Measurements from ENCODE around the gene PLK5. TPM values are rescaled to one million over a fixed set of nuclear protein-coding genes. Genes with fewer than 3 reads are reported as not detected.
A peak's percentile ranks its signal among the peaks of the same experiment; 100 is the strongest.

PLK5 gene
- total RNA-seq, 1 experiment from 2014 or later = 0.57 TPM

DNA sequence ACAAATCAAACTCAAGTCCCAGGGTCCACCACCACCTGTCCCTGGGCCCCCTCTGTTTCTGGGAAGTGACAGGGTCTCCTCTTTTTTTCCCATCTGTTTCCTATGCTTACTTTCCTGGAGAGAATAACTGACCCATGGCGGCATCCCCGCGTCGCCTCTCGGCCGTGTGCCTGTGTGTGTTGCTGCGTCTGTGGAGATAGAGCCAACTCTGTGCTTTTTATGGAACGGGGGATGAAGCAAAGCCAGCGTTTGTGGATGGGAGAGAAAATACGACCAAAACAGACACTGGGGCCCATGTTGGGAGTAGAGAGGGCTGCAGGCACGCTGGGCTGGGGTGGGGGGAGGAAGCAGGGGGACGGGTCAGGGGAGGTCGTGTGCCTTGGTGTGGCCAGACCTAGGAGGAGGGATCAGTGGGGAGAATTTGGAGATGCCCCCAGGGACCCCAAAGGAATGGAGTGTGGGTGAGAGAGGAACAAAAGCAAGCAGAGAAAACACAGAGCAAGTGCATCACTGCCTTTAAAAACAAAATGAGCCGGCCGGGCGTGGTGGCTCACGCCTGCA is 16.6 kb downstream of the PLK5 start:
- peak overlapping the region; percentile 9 to 39; a peak in 3 of 5 replicates for H3K4me3 Mint-ChIP-seq
- no peaks in the 10 kb centered on the region for H3K9me3 ChIP-seq (ENCODE audit: control insufficient read depth, low read depth, low read length)
- no peak overlapping the region for H3K14ac ChIP-seq (ENCODE audit: insufficient read depth, low read length)
- no peak overlapping the region for H3K18ac ChIP-seq (ENCODE audit: insufficient read length, low read depth, low read length)
- no peak overlapping the region for H3T11ph ChIP-seq (ENCODE audit: low read length)
- H3K4me2 ChIP-seq (ENCODE audit: insufficient read depth, insufficient read length, low read length) = peak overlapping the region; percentile 15
- H3K27ac Mint-ChIP-seq = peak overlapping the region in 1 of 3 experiments; percentile 10; a peak in 1 of 7 replicates
- H2BK15ac ChIP-seq (ENCODE audit: low read depth, low read length) = no peak overlapping the region
- no peaks in the 10 kb centered on the region for H3K9me3 Mint-ChIP-seq
- H2BK20ac ChIP-seq (ENCODE audit: low read depth, low read length, poor library complexity, severe bottlenecking) = no peak overlapping the region
- DNase-seq = no peak
- no peak overlapping the region for H3K27ac ChIP-seq (ENCODE audit: insufficient read length, low read depth, low read length)
- TF ChIP-seq, protein P1, sequence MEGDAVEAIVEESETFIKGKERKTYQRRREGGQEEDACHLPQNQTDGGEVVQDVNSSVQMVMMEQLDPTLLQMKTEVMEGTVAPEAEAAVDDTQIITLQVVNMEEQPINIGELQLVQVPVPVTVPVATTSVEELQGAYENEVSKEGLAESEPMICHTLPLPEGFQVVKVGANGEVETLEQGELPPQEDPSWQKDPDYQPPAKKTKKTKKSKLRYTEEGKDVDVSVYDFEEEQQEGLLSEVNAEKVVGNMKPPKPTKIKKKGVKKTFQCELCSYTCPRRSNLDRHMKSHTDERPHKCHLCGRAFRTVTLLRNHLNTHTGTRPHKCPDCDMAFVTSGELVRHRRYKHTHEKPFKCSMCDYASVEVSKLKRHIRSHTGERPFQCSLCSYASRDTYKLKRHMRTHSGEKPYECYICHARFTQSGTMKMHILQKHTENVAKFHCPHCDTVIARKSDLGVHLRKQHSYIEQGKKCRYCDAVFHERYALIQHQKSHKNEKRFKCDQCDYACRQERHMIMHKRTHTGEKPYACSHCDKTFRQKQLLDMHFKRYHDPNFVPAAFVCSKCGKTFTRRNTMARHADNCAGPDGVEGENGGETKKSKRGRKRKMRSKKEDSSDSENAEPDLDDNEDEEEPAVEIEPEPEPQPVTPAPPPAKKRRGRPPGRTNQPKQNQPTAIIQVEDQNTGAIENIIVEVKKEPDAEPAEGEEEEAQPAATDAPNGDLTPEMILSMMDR (conservative IDR thresholded peaks at IDR 0.05) = no peak
- no peak overlapping the region for H4K91ac ChIP-seq (ENCODE audit: insufficient read length, low read depth, low read length)
- no peak overlapping the region for H4K5ac ChIP-seq (ENCODE audit: insufficient read length, low read depth, low read length)
- H3K9ac ChIP-seq (ENCODE audit: extremely low read depth, insufficient read length, low read length) = no peak overlapping the region
- H3K79me2 ChIP-seq (ENCODE audit: insufficient read depth, low read length) = no peaks in the 10 kb centered on the region
- no peak overlapping the region for H2BK5ac ChIP-seq (ENCODE audit: insufficient read length, low read length)
- WGBS (ENCODE audit: extremely low coverage, insufficient read length, low lambda C conversion rate) = no CpG with 5 or more reads among the region's 17 CpGs
- no peaks in the 10 kb centered on the region for H3K4me1 ChIP-seq (ENCODE audit: insufficient read depth, low read length)
- H2AFZ ChIP-seq (ENCODE audit: low read length) = no peak overlapping the region
- no peak overlapping the region for H3K23ac ChIP-seq (ENCODE audit: insufficient read length, low read depth, low read length)
- H3K27me3 ChIP-seq (ENCODE audit: insufficient read depth, low read length) = no peaks in the 10 kb centered on the region
- H3K36me3 Mint-ChIP-seq (ENCODE audit: insufficient read depth in 1 of 3, low read depth in 3 of 3) = no peaks in the 10 kb centered on the region
- no peaks in the 10 kb centered on the region for H4K20me1 ChIP-seq (ENCODE audit: control insufficient read depth, insufficient read depth, insufficient read length)
- no peak overlapping the region for H2BK12ac ChIP-seq (ENCODE audit: insufficient read length, low read depth, low read length)
- H3K4ac ChIP-seq (ENCODE audit: low read depth, low read length) = no peak overlapping the region
- peaks cover 4 to 5% of the 10 kb centered on the region in 2 experiments for H3K4me1 Mint-ChIP-seq
- no peak overlapping the region for H2BK120ac ChIP-seq (ENCODE audit: low read depth, low read length, poor library complexity, severe bottlenecking)
- H3K56ac ChIP-seq (ENCODE audit: insufficient read length, low read depth, low read length) = no peak overlapping the region
- no peaks in the 10 kb centered on the region for H3K79me1 ChIP-seq (ENCODE audit: insufficient read depth, low read depth, low read length, poor library complexity, severe bottlenecking)
- H2AK5ac ChIP-seq (ENCODE audit: insufficient read length, low read length) = no peak overlapping the region
- H3K27me3 Mint-ChIP-seq (ENCODE audit: low read depth) = peaks cover 58% of the 10 kb centered on the region
- H3K23me2 ChIP-seq (ENCODE audit: insufficient read length, low read depth, low read length, poor library complexity, severe bottlenecking) = no peaks in the 10 kb centered on the region
- no peak overlapping the region for H4K8ac ChIP-seq (replicated peaks; ENCODE audit: insufficient read length, low read depth, low read length)
